Lung (tissue), 12 donors: ENCODE results near the gene NAGPA. TPM values are rescaled to one million over a fixed set of nuclear protein-coding genes. Genes with fewer than 3 reads are reported as not detected.

Experiments used
- ATAC-seq: fragments of 200-7000 bp; cut with Tn5 transposase; one replicate; pipeline ENCODE4 v1.9.1; 2020; ENCODE audit warnings: moderate number of reproducible peaks; ENCODE audit not compliant: insufficient read depth, low FRiP score
- DNase-seq, 3 donors: peaks; one replicate each; pipeline ENCODE4 v3.0.0-alpha.2; 2013 to 2017
- H3K27ac ChIP-seq, 2 donors: one replicate each; pipeline ENCODE4 v1.5.1; 2013; ENCODE audit warnings: mild to moderate bottlenecking in 2 of 2, moderate library complexity in 2 of 2, control low read depth in 1 of 2, inconsistent platforms in 1 of 2, low read depth in 1 of 2, low read length in 1 of 2
- H3K27me3 ChIP-seq, 3 donors: one replicate each; pipeline ENCODE4 v1.5.1; 2013; ENCODE audit warnings: low read length in 2 of 3; ENCODE audit not compliant: control insufficient read depth in 3 of 3, insufficient read depth in 3 of 3
- H3K36me3 ChIP-seq, 4 donors: one replicate each; pipeline ENCODE4 v1.5.1; 2013; ENCODE audit warnings: low read length in 4 of 4, mild to moderate bottlenecking in 1 of 4, moderate library complexity in 1 of 4; ENCODE audit not compliant: control insufficient read depth in 4 of 4, insufficient read depth in 4 of 4
- H3K4me1 ChIP-seq, 5 donors: one replicate each; pipeline ENCODE4 v1.5.1; 2013; ENCODE audit warnings: low read length in 5 of 5, mild to moderate bottlenecking in 2 of 5, moderate library complexity in 1 of 5; ENCODE audit not compliant: control insufficient read depth in 5 of 5, insufficient read depth in 5 of 5
- H3K4me3 ChIP-seq: one replicate; pipeline ENCODE4 v1.5.1; 2013; ENCODE audit warnings: mild to moderate bottlenecking, control low read depth, moderate library complexity
- H3K9ac ChIP-seq, 2 donors: one replicate each; pipeline ENCODE4 v1.5.1; 2013; ENCODE audit warnings: low read length in 2 of 2, control low read depth in 1 of 2; ENCODE audit not compliant: insufficient read depth in 1 of 2
- H3K9me3 ChIP-seq, 4 donors: one replicate each; pipeline ENCODE4 v1.5.1; 2013; ENCODE audit warnings: low read length in 3 of 4, mild to moderate bottlenecking in 1 of 4, moderate library complexity in 1 of 4; ENCODE audit not compliant: control insufficient read depth in 4 of 4, insufficient read depth in 3 of 4
- CTCF ChIP-seq: IDR thresholded peaks from 2 replicates; pipeline ENCODE4 v1.5.1; 2012; ENCODE audit warnings: mild to moderate bottlenecking; ENCODE audit errors: control extremely low read depth, extremely low read depth
- WGBS, 2 donors: extraction: QIAGEN DNeasy Blood & Tissue Kit; methylation state at CpG; one replicate each; pipeline ENCODE4 v1.1.7; 2013; 5-methylcytosine and 5-hydroxymethylcytosine counted together
- polyA plus RNA-seq, 2 donors: library from polyadenylated mRNA; stranded (reverse); fragments of 200-250 nt; gene quantifications; one replicate each; pipeline ENCODE4 v1.2.1, GENCODE V29; 2013
- total RNA-seq, 2 donors: library from RNA; depleted of rRNA in 1 of 2; stranded (reverse); fragments of >200 nt in 1 of 2; gene quantifications; one replicate each; pipeline ENCODE4 v1.2.1, GENCODE V29; 2014 to 2021
- donor health status: control.
- donor health status: control.
- donor health status: Bipolar disorder and iron deficiency.
- donor health status: healthy.
- donor health status: DM: yes; HTN: yes; CAD: no.

The NAGPA gene
- total and polyA plus RNA-seq, 4 donors, result 7.8 to 20.3 (median 12.5) TPM

- H3K4me3 ChIP-seq, result no peak overlapping the region
- H3K9ac ChIP-seq, result no peak overlapping the region
- H3K4me1 ChIP-seq, result no peaks in the 10 kb centered on the region
- no peak overlapping the region for H3K27ac ChIP-seq
- ATAC-seq (no peak), DNase-seq (no peak)
- no peaks in the 10 kb centered on the region for H3K36me3 ChIP-seq
- no peak for TF ChIP-seq CTCF
- no peaks in the 10 kb centered on the region for H3K27me3 ChIP-seq
- H3K9me3 ChIP-seq, result no peaks in the 10 kb centered on the region
- WGBS, 2 donors, result 82 to 85% methylated on average over 22 of the region's 22 CpGs
Observed at GRCh38 chr16:5006348-5007193, 27.2 kb downstream of the NAGPA start.

- DNase-seq, result no peak
- H3K4me1 ChIP-seq, result no peaks in the 10 kb centered on the region
- H3K36me3 ChIP-seq, result no peaks in the 10 kb centered on the region
- no peak for TF ChIP-seq CTCF
- no peaks in the 10 kb centered on the region for H3K27me3 ChIP-seq
- H3K9me3 ChIP-seq, result no peaks in the 10 kb centered on the region
- H3K4me3 ChIP-seq, result no peak overlapping the region
- no peak overlapping the region for H3K27ac ChIP-seq
- no peak for ATAC-seq
- no peak overlapping the region for H3K9ac ChIP-seq
- 54 to 64% methylated on average over 4 of the region's 4 CpGs for WGBS, 2 donors
Observed at GRCh38 chr16:5005916-5006315, 27.8 kb downstream of the NAGPA start.

- WGBS, 2 donors, result 63 to 71% methylated on average over 5 of the region's 5 CpGs
- no peak overlapping the region for H3K9ac ChIP-seq
- H3K36me3 ChIP-seq, result no peaks in the 10 kb centered on the region
- H3K4me1 ChIP-seq, result no peaks in the 10 kb centered on the region
- ATAC-seq, result no peak
- TF ChIP-seq CTCF, result no peak
- H3K9me3 ChIP-seq, result no peaks in the 10 kb centered on the region
- no peak for DNase-seq
- no peaks in the 10 kb centered on the region for H3K27me3 ChIP-seq
- no peak overlapping the region for H3K27ac ChIP-seq
- no peak overlapping the region for H3K4me3 ChIP-seq
Observed at GRCh38 chr16:5004311-5004710, 29.4 kb downstream of the NAGPA start.
